ENCODE data around the gene TSPYL4.

The TSPYL4 gene

GRCh38 chr6:116282698-116283097 lies 28.8 kb upstream of the TSPYL4 start:
- H3K36me3 ChIP-seq (replicated peaks), result peaks cover 4% of the 10 kb centered on the region; the same call in 1 of the 2 replicates
- peaks cover 8% of the 10 kb centered on the region; the same call in 1 of the 2 replicates for H3K27me3 ChIP-seq (ENCODE audit: low read depth)
- no peak overlapping the region for H3K4me3 ChIP-seq
- H3K9me3 ChIP-seq, result no peaks in the 10 kb centered on the region
- no peak for DNase-seq (ENCODE audit: low spot score in 2 of 2)
- in situ Hi-C loops (cut with MboI; ENCODE audit: low sequenced_read_pairs), result loop anchor here (25.0 kb wide), 1 partner anchor 380 kb away; the partner anchor contains the start of gene ZUP1
- H3K4me1 ChIP-seq, result peaks cover 15% of the 10 kb centered on the region

- DNase-seq (ENCODE audit: low spot score in 2 of 2), result no peak
- Histone ChIP-seq H3K4me3 (no peak overlapping the region), H3K27me3 (ENCODE audit: low read depth) (0 out of 2 replicates have a peak, but pooled peaks cover 5% of the 10 kb centered on the region), H3K9me3 (no peaks in the 10 kb centered on the region), H3K4me1 (peaks cover 28% of the 10 kb centered on the region), H3K36me3 (replicated peaks) (peaks cover 4% of the 10 kb centered on the region; the same call in 1 of the 2 replicates)
- in situ Hi-C loops (cut with MboI; ENCODE audit: low sequenced_read_pairs), result loop anchor here (25.0 kb wide), 1 partner anchor 381 kb away; the partner anchor contains the start of gene ZUP1
Observed at GRCh38 chr6:116280933-116281316, 27.1 kb upstream of the TSPYL4 start.

- H3K9me3 ChIP-seq, result no peaks in the 10 kb centered on the region
- DNase-seq (ENCODE audit: low spot score in 2 of 2), result no peak
- 0 out of 2 replicates have a peak, but pooled peaks cover 5% of the 10 kb centered on the region for H3K27me3 ChIP-seq (ENCODE audit: low read depth)
- peaks cover 4% of the 10 kb centered on the region; the same call in 1 of the 2 replicates for H3K36me3 ChIP-seq (replicated peaks)
- in situ Hi-C loops (cut with MboI; ENCODE audit: low sequenced_read_pairs), result loop anchor here (25.0 kb wide), 1 partner anchor 382 kb away; the partner anchor contains the start of gene ZUP1
- H3K4me1 ChIP-seq, result peaks cover 31% of the 10 kb centered on the region
- H3K4me3 ChIP-seq, result peak overlapping the region; percentile 78
Observed at GRCh38 chr6:116280161-116280932, 26.5 kb upstream of the TSPYL4 start.

- Histone ChIP-seq H3K36me3 (replicated peaks) (peaks cover 4% of the 10 kb centered on the region; the same call in 1 of the 2 replicates), H3K4me3 (peak within 1 kb of the TSS; percentile 78), H3K4me1 (peaks cover 31% of the 10 kb centered on the region), H3K27me3 (ENCODE audit: low read depth) (0 out of 2 replicates have a peak, but pooled peaks cover 5% of the 10 kb centered on the region), H3K9me3 (no peaks in the 10 kb centered on the region)
- DNase-seq (ENCODE audit: low spot score in 2 of 2), result peak; percentile 93 to 95
- in situ Hi-C loops (cut with MboI; ENCODE audit: low sequenced_read_pairs), result loop anchor here (10.0 to 25.0 kb wide), 2 partner anchors 285 to 383 kb away; partner anchors contain the start of gene ZUP1
Observed at GRCh38 chr6:116279232-116280160, 25.6 kb upstream of the TSPYL4 start, which contains the start of gene TSPYL1. TSS of gene TSPYL1 (minus strand) at chr6:116279930. CDS start at chr6:116279830, 100 bp downstream.

GRCh38 chr6:116278854-116279231 lies 25.0 kb upstream of the TSPYL4 start:
- Histone ChIP-seq H3K4me1 (peaks cover 31% of the 10 kb centered on the region), H3K4me3 (peak overlapping the region; percentile 78), H3K27me3 (ENCODE audit: low read depth) (0 out of 2 replicates have a peak, but pooled peaks cover 5% of the 10 kb centered on the region), H3K9me3 (no peaks in the 10 kb centered on the region), H3K36me3 (replicated peaks) (peaks cover 4% of the 10 kb centered on the region; the same call in 1 of the 2 replicates)
- DNase-seq (ENCODE audit: low spot score in 2 of 2), result no peak
- in situ Hi-C loops (cut with MboI; ENCODE audit: low sequenced_read_pairs), result loop anchor here (10.0 to 25.0 kb wide), 2 partner anchors 286 to 383 kb away; partner anchors contain the start of gene ZUP1

GRCh38 chr6:116278481-116278829 lies 24.6 kb upstream of the TSPYL4 start:
- Histone ChIP-seq H3K4me1 (peaks cover 31% of the 10 kb centered on the region), H3K27me3 (ENCODE audit: low read depth) (0 out of 2 replicates have a peak, but pooled peaks cover 5% of the 10 kb centered on the region), H3K9me3 (no peaks in the 10 kb centered on the region), H3K4me3 (peak overlapping the region; percentile 78), H3K36me3 (replicated peaks) (peaks cover 4% of the 10 kb centered on the region; the same call in 1 of the 2 replicates)
- no peak for DNase-seq (ENCODE audit: low spot score in 2 of 2)
- in situ Hi-C loops (cut with MboI; ENCODE audit: low sequenced_read_pairs), result loop anchor here (10.0 to 25.0 kb wide), 2 partner anchors 286 to 384 kb away; partner anchors contain the start of gene ZUP1

GRCh38 chr6:116277124-116277523 lies 23.2 kb upstream of the TSPYL4 start:
- peaks cover 31% of the 10 kb centered on the region for H3K4me1 ChIP-seq
- H3K9me3 ChIP-seq, result no peaks in the 10 kb centered on the region
- in situ Hi-C loops (cut with MboI; ENCODE audit: low sequenced_read_pairs), result loop anchor here (10.0 to 25.0 kb wide), 2 partner anchors 288 to 385 kb away; partner anchors contain the start of gene ZUP1
- H3K36me3 ChIP-seq (replicated peaks), result peaks cover 4% of the 10 kb centered on the region; the same call in 1 of the 2 replicates
- peak overlapping the region; percentile 17 for H3K4me3 ChIP-seq
- no peaks in the 10 kb centered on the region for H3K27me3 ChIP-seq (ENCODE audit: low read depth)
- DNase-seq (ENCODE audit: low spot score in 2 of 2), result no peak

- peaks cover 6% of the 10 kb centered on the region for H3K4me1 ChIP-seq
- H3K9me3 ChIP-seq, result no peaks in the 10 kb centered on the region
- H3K36me3 ChIP-seq (replicated peaks), result no peaks in the 10 kb centered on the region
- DNase-seq (ENCODE audit: low spot score in 2 of 2), result no peak
- in situ Hi-C loops (cut with MboI; ENCODE audit: low sequenced_read_pairs), result loop anchor here (10.0 kb wide), 1 partner anchor 294 kb away; no protein-coding TSS in a partner anchor
- H3K27me3 ChIP-seq (ENCODE audit: low read depth), result no peaks in the 10 kb centered on the region
- H3K4me3 ChIP-seq, result no peak overlapping the region
Observed at GRCh38 chr6:116271149-116271708, 17.4 kb upstream of the TSPYL4 start.

- DNase-seq (ENCODE audit: low spot score in 2 of 2), result peak in 1 of 2 experiments; percentile 83
- no peak overlapping the region for H3K4me3 ChIP-seq
- in situ Hi-C loops (cut with MboI; ENCODE audit: low sequenced_read_pairs), result no loop called here
- no peaks in the 10 kb centered on the region for H3K36me3 ChIP-seq (replicated peaks)
- no peaks in the 10 kb centered on the region for H3K9me3 ChIP-seq
- no peaks in the 10 kb centered on the region for H3K4me1 ChIP-seq
- no peaks in the 10 kb centered on the region for H3K27me3 ChIP-seq (ENCODE audit: low read depth)
Observed at GRCh38 chr6:116268589-116269293, 14.9 kb upstream of the TSPYL4 start.

GRCh38 chr6:116267836-116268588 lies 14.1 kb upstream of the TSPYL4 start:
- H3K4me3 ChIP-seq, result no peak overlapping the region
- no peak for DNase-seq (ENCODE audit: low spot score in 2 of 2)
- no peaks in the 10 kb centered on the region for H3K27me3 ChIP-seq (ENCODE audit: low read depth)
- H3K9me3 ChIP-seq, result no peaks in the 10 kb centered on the region
- in situ Hi-C loops (cut with MboI; ENCODE audit: low sequenced_read_pairs), result no loop called here
- H3K36me3 ChIP-seq (replicated peaks), result no peaks in the 10 kb centered on the region
- H3K4me1 ChIP-seq, result no peaks in the 10 kb centered on the region

- Histone ChIP-seq H3K36me3 (replicated peaks) (no peaks in the 10 kb centered on the region), H3K9me3 (no peaks in the 10 kb centered on the region), H3K4me3 (no peak overlapping the region), H3K4me1 (no peaks in the 10 kb centered on the region), H3K27me3 (ENCODE audit: low read depth) (no peaks in the 10 kb centered on the region)
- no peak for DNase-seq (ENCODE audit: low spot score in 2 of 2)
- in situ Hi-C loops (cut with MboI; ENCODE audit: low sequenced_read_pairs), result no loop called here
Observed at GRCh38 chr6:116266803-116267202, 12.9 kb upstream of the TSPYL4 start.
